ENCODE data around the gene PERM1. TPM values are rescaled to one million over a fixed set of nuclear protein-coding genes. Genes with fewer than 3 reads are reported as not detected.

PERM1 gene
- total and polyA plus RNA-seq, 2 of the 13 experiments (the other 11 are each of a cell fraction or from before 2014, with no cell fraction given): 0.04 to 0.29 TPM

DNA sequence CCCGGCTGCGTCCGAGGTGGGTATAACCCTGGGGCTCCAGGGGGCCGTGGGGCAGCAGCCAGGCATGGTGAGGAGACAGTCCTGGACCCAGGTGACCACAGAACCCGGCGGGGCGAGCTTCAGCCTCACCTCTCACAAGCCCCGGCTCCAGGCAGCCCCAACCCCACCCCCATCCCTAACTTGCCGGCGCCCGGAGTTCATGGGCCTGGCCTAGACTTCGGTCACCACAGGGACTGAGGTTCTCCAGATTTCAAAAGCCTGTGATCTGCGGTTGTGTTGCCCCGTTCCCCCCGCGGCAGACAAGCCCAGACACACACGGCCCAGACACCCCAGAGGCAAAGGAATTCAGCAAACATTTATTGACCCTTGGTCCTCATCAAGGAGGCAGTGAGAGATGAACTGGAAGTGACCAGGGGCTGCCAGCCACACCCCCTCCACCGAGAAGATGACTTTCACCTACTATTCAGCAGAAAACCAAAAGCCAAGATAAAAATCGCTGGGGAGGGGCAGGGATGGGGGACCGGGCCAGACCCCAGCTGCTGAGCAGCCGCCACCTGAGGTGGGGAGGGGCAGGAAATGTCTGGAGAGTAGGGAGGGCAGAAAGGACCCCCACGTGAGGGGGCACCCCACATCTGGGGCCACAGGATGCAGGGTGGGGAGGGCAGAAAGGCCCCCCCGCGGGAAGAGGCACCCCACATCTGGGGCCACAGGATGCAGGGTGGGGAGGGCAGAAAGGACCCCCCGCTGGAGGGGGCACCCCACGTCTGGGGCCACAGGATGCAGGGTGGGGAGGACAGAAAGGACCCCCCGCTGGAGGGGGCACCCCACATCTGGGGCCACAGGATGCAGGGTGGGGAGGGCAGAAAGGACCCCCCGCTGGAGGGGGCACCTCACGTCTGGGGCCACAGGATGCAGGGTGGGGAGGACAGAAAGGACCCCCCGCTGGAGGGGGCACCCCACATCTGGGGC is 14.1 kb upstream of the PERM1 start (continued):
- TF ChIP-seq, protein P1, sequence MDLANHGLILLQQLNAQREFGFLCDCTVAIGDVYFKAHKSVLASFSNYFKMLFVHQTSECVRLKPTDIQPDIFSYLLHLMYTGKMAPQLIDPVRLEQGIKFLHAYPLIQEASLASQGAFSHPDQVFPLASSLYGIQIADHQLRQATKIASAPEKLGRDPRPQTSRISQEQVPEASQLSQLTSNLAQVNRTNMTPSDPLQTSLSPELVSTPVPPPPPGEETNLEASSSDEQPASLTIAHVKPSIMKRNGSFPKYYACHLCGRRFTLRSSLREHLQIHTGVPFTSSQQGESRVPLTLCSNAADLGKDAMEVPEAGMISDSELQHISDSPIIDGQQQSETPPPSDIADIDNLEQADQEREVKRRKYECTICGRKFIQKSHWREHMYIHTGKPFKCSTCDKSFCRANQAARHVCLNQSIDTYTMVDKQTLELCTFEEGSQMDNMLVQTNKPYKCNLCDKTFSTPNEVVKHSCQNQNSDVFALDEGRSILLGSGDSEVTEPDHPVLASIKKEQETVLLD (CRISPR knock-in tag; IDR thresholded peaks at IDR 0.05; ENCODE audit: low read depth): no peak
- no peak for TF ChIP-seq ZNF839 (CRISPR knock-in tag; IDR thresholded peaks at IDR 0.05; ENCODE audit: borderline replicate concordance)
- no peak for TF ChIP-seq NAIF1 (CRISPR knock-in tag; IDR thresholded peaks at IDR 0.05; ENCODE audit: borderline replicate concordance)
- TF ChIP-seq ATAD3A (CRISPR knock-in tag; IDR thresholded peaks at IDR 0.05): no peak
- TF ChIP-seq, protein P2, sequence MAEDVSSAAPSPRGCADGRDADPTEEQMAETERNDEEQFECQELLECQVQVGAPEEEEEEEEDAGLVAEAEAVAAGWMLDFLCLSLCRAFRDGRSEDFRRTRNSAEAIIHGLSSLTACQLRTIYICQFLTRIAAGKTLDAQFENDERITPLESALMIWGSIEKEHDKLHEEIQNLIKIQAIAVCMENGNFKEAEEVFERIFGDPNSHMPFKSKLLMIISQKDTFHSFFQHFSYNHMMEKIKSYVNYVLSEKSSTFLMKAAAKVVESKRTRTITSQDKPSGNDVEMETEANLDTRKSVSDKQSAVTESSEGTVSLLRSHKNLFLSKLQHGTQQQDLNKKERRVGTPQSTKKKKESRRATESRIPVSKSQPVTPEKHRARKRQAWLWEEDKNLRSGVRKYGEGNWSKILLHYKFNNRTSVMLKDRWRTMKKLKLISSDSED (CRISPR knock-in tag; IDR thresholded peaks at IDR 0.05): no peak
- TF ChIP-seq ZFP82 (CRISPR knock-in tag; IDR thresholded peaks at IDR 0.05; ENCODE audit: borderline replicate concordance): no peak
- TF ChIP-seq ZNF709 (CRISPR knock-in tag; IDR thresholded peaks at IDR 0.05): no peak
- TF ChIP-seq GMEB1 (CRISPR knock-in tag; IDR thresholded peaks at IDR 0.05; ENCODE audit: borderline replicate concordance): no peak
- TF ChIP-seq, protein P3, sequence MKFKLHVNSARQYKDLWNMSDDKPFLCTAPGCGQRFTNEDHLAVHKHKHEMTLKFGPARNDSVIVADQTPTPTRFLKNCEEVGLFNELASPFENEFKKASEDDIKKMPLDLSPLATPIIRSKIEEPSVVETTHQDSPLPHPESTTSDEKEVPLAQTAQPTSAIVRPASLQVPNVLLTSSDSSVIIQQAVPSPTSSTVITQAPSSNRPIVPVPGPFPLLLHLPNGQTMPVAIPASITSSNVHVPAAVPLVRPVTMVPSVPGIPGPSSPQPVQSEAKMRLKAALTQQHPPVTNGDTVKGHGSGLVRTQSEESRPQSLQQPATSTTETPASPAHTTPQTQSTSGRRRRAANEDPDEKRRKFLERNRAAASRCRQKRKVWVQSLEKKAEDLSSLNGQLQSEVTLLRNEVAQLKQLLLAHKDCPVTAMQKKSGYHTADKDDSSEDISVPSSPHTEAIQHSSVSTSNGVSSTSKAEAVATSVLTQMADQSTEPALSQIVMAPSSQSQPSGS (CRISPR knock-in tag; IDR thresholded peaks at IDR 0.05): no peak
- no peak for TF ChIP-seq ZNF556 (CRISPR knock-in tag; IDR thresholded peaks at IDR 0.05; ENCODE audit: borderline replicate concordance)
- TF ChIP-seq REXO4 (CRISPR knock-in tag; IDR thresholded peaks at IDR 0.05; ENCODE audit: borderline replicate concordance): no peak
- TF ChIP-seq, protein P4, sequence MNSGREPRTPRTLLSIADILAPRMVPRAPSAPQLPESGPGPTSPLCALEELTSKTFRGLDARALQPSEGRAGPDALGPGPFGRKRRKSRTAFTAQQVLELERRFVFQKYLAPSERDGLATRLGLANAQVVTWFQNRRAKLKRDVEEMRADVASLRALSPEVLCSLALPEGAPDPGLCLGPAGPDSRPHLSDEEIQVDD (CRISPR knock-in tag; IDR thresholded peaks at IDR 0.05; ENCODE audit: borderline replicate concordance): no peak
- TF ChIP-seq MTA3 (CRISPR knock-in tag; IDR thresholded peaks at IDR 0.05): no peak
- no peak for TF ChIP-seq ELK4 (CRISPR knock-in tag; IDR thresholded peaks at IDR 0.05; ENCODE audit: borderline replicate concordance)
